ENCODE data around the gene MAGEA6. TPM values are rescaled to one million over a fixed set of nuclear protein-coding genes. Genes with fewer than 3 reads are reported as not detected.

MAGEA6 gene
- total RNA-seq = not detected in 2 replicates

GRCh38 chrX:152769549-152770289, at the start of gene MAGEA6:
TSS of gene MAGEA6 (minus strand) at chrX:152769689. CDS start at chrX:152767650, 2,039 bp downstream.

DNA sequence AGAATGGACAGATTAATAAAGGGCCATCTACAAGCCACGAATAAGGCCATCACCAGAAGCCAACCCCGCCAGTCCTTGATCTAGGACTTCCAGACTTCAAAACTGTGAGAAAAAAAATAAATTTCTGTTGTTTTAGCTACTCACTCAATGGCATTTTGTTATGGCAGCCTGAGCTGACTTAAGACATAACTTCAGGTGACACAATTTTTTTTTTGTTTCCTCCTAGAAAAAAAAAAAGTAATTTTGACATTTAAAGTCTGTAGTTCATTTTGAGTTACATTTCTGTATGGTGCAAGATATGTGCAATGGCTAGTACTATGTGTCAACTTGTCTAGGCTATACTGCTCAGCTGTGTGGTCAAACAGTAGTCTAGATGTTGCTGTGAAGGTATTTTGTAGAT, 10.6 kb downstream of the MAGEA6 start, which contains the start of gene CSAG3:
CSAG3 (plus strand) TSS at position 301 of the 400 bp plus-strand sequence.

GRCh38 chrX:152753686-152754650, 15.5 kb downstream of the MAGEA6 start, which contains the start of gene MAGEA2:
TSS of gene MAGEA2 (minus strand) at chrX:152753842. CDS start at chrX:152751363, 2,479 bp downstream.

GRCh38 chrX:152733261-152733975, 36.1 kb downstream of the MAGEA6 start, which contains the start of the genes CSAG1 and MAGEA12:
TSS of gene CSAG1 (minus strand) at chrX:152733721. CDS start at chrX:152732460, 1,261 bp downstream.
TSS of gene MAGEA12 (plus strand) at chrX:152733757. CDS start at chrX:152736162, 2,405 bp downstream.

Other genes starting within 250 kb of the MAGEA6 start
- gene GABRQ, start 131.8 kb downstream of the MAGEA6 start, total RNA-seq = not detected in 2 replicates
- gene MAGEA3, start 70.9 kb downstream of the MAGEA6 start, total RNA-seq = not detected in 2 replicates
- not detected in 2 replicates for gene CSAG2, start 60.4 kb downstream of the MAGEA6 start, total RNA-seq
- not detected in 2 replicates for gene MAGEA2B, start 55.1 kb downstream of the MAGEA6 start, total RNA-seq
- not detected in 2 replicates for gene CSAG1, start 36.0 kb downstream of the MAGEA6 start, total RNA-seq
- not detected in 2 replicates for gene MAGEA12, start 35.9 kb downstream of the MAGEA6 start, total RNA-seq
- not detected in 2 replicates for gene MAGEA2, start 15.8 kb downstream of the MAGEA6 start, total RNA-seq
- not detected in 2 replicates for gene CSAG3, start 10.5 kb downstream of the MAGEA6 start, total RNA-seq
- 16.8 and 18.1 TPM in 2 replicates for gene CETN2, start 61.1 kb upstream of the MAGEA6 start, total RNA-seq
- gene NSDHL, start 61.4 kb upstream of the MAGEA6 start, total RNA-seq = 12.5 and 16.4 TPM in 2 replicates
- 5.3 and 15.4 TPM in 2 replicates for gene ZNF185, start 128.4 kb upstream of the MAGEA6 start, total RNA-seq
- gene PNMA5, start 224.4 kb upstream of the MAGEA6 start, total RNA-seq = not detected in 2 replicates